ENCODE data around the gene ISCU.

The ISCU gene
- total RNA-seq, result 144 to 198 reads per million in 2 donors

DNA sequence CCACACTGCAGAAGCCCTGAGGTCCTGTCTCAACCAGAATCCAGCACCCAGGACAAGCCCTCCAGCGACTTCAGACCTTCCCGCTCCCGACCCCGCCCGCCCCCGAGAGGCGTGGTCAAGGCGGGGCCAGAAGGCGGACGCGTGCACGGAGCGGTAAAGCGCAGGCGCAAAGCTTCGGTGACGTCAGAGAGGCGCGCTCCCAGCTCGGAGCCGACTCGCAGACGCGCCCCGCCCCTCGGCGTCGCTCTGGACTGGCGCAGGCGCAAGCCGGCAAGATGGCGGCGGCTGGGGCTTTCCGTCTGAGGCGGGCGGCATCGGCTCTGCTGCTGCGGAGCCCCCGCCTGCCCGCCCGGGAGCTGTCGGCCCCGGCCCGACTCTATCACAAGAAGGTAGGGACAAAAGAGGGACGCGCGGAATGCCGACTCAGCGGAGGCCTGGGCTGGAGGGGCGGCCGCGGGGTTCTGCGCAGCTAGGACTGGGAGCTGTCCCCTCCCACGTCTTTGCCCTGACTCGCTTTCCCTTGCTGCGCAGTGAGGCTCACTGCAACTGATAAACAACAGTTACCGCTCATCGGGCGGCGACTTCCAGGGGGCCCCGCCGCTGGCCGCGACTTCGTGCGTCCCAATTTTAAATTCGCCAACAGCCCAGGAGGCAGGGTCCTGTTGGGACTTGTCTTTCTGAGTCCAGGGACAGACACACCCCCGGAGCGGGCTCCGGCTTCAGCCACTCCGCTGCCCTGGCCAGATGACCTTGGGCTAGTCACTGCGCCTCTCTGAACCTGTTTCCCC lies at the start of gene ISCU:
TSS of gene ISCU (plus strand) at position 249 of the 788 bp plus-strand sequence. CDS start at position 276, 27 bp downstream.
- peak; percentile 96 for DNase-seq

DNA sequence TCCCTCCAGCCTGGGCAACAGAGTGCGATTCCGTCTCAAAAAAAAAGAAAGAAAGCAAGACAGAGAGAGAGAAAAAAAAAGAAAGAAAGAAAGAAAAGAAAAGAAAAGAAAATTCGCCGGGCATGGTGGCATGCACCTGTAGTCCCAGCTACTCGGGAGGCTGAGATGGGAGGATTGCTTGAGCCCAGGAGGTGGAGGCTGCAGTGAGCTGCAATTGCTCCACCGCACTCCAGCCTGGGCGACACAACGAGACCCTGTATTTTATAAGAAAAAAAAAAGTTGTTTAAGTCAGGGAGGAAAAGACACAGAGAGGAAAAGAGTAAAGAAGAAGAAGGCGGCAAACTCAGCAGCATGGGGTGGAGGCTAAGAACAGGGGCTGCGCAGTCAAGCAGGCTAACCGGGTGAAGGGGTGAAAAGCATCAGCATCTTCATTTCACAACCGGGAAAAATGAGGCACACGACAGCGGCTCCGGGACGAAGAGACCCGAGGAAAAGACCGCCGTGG lies 47.9 kb upstream of the ISCU start:
- no peak for DNase-seq

DNA sequence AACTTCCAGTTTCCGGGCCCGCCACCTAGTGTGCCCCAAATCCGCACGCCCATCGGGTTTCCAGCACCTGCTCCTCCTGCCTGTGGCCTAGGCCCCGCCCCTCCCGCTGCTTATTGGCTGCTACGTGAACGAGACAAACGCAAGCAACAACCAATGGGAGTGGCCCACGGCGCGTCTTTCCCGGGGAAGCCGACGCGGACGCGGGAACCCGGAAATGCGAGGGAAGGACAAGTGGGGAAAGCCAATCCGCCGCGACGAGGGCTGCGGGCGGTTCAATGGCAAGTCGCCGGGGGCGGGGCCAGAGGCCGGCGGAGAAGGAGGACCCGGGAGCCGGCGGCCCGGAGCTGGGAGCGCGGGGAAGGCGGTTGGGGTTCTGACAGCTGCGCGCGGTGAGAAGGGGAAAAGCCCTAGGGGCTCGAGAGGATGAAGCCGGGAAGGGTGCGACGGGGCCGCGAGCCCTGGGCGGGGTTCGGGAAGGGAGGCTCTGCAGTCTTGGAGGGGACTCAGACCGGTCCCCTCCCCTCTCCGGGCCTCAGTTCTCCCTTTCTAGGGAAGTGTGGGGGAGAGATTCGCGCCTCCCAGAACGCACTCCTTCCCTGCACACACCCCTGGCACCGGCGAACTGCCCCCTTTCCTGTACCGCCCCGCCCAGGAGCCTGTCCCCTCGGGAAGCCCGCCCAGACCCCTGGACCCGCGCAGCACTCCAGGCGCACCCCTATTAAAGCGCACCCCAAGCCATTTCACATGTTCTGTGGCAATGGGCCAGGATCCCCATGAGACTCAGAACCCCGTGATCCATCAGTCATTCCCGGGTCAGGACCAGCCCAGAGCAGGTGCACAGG lies 47.2 kb upstream of the ISCU start, which contains the start of gene FICD:
TSS of gene FICD (plus strand) at position 305 of the 842 bp plus-strand sequence. CDS start 1,696 bp downstream, outside the sequence.
- DNase-seq, result peak; percentile 97

DNA sequence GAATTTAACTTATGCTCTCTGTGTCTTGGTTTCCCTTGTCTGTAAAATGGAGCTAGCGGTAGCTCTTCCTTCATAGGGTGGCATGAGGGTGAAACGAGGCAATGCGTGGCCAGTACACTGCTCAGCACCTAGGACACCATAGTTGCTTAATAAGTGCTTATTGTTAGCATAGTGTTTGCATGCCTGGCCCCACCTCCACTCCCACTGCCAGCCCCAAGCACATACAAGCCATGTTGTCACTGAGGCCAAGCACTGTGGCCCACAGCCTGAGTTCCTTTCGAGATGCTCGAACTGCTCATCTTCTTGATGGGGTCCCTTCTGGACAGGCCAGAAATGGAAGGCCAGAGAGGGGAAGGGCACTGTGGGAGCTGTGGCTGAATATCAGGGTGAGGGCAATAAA lies 46.5 kb upstream of the ISCU start:
- DNase-seq, result no peak

DNA sequence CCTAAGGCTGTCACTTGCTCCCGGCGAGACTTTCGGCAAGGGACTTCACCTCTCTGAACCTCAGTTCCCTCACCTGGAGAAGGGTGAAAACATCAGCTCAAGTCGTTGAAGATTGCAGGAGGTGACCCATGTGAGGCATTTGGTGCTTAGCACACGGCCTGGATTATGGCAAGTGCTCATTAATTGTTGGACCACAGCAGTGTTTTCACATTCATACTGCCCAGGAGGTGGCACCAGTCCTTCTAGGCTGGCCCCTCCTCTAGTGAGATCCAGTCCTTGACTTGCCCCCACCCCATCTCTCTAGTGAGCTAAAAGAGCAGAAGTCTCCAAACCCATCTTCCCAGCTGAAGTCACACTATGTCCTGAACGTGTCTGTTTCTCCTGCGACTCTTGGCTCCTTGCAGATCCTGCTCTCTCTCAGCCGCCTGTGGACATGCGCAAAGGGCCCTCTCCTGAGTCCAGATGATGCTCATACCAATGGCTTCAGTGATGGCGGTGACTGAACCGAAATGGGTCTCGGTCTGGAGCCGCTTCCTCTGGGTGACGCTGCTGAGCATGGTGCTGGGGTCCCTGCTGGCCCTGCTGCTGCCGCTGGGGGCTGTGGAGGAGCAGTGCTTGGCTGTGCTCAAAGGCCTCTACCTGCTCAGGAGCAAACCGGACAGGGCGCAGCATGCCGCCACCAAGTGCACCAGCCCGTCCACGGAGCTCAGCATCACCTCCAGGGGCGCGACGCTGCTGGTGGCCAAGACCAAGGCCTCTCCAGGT lies 45.7 kb upstream of the ISCU start:
- no peak for DNase-seq

DNA sequence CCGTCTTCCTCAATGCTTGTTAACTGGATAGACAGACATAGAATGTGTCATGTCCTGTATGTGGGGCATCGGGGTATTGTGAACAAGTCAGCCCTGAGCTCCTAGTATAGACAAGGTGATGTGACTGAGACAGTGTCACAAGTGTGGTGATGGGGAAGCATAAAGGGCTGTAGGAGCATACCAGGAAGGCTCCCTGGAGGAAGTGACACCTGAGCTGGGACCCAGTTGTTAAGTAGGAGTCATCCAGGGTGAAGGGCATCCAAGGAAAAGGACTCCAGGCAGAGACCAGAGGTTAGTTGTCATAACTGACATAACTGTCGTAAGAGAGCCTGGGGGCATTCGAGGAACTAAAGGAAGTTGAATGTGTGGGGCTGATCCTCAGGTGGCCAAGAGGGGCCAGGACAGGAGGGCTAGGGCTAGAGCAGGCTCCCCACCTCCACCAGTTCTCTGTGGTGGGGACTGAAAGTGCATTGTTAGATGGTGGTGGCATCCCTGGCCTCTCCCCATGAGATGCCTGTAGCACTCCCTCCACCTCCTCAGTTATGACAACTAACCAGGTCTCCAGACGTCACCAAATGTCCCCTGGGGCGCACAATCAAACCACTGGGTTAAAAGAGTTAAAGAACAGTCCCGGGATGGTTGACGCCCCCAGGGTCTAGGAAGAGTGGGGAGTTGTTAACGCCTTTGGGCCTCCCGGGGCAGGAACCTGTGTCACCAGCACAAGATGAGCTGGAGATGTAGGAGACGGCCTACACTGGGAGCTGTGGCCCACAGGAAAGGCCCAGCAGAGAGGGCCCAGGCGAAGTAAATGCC lies 44.9 kb upstream of the ISCU start:
- DNase-seq, result no peak

DNA sequence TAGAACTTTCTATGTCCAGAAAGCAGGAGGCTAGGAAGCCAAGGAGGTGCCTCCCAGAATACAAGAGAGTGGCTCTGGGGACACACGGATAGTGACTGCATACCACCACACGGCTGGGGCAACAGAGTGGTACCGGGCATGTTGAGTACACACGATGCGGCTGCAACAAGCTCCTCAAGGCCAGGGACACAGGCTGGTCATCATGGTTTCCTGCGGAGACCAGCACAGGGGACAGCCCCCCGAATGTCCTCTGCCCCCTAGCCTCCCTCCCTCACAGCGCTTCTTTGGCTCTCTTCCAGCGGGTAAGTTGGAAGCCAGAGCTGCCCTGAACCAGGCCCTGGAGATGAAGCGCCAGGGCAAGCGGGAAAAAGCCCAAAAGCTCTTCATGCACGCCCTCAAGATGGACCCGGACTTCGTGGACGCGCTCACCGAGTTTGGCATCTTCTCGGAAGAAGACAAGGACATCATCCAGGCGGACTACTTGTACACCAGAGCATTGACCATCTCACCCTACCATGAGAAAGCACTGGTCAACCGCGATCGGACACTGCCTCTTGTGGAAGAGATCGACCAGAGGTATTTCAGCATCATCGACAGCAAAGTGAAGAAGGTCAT lies 44.2 kb upstream of the ISCU start:
- no peak for DNase-seq

DNA sequence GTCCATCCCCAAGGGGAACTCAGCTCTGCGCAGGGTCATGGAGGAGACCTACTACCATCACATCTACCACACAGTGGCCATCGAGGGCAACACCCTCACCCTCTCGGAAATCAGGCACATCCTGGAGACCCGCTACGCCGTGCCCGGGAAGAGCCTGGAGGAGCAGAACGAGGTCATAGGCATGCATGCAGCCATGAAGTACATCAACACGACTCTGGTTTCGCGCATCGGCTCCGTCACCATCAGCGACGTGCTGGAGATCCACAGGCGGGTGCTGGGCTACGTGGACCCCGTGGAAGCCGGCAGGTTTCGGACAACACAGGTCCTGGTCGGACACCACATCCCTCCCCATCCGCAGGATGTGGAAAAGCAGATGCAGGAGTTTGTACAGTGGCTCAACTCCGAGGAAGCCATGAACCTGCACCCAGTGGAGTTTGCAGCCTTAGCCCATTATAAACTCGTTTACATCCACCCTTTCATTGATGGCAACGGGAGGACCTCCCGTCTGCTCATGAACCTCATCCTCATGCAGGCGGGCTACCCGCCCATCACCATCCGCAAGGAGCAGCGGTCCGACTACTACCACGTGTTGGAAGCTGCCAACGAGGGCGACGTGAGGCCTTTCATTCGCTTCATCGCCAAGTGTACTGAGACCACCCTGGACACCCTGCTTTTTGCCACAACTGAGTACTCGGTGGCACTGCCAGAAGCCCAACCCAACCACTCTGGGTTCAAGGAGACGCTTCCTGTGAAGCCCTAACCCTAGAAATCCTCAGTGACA lies 43.5 kb upstream of the ISCU start:
- no peak for DNase-seq

DNA sequence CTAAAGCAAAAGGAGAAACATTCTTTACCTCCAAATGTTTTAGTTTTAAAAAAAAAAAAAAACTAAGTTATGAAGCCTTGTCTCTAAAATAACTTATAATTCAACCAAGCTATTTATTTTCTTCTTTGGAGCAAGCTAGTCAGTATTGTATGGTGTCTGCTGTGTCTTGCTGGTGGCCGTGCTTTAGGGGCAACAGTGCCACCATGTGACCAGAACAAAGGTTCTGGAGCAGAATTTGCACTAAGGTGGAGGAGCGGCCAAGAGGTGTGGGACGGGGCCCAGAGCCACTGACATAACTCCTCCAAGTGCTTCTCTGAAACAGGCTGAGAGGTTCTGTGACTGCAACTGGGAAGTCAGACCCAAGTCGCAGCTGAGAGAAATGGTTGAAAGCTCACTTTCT lies 42.8 kb upstream of the ISCU start:
- DNase-seq, result no peak

DNA sequence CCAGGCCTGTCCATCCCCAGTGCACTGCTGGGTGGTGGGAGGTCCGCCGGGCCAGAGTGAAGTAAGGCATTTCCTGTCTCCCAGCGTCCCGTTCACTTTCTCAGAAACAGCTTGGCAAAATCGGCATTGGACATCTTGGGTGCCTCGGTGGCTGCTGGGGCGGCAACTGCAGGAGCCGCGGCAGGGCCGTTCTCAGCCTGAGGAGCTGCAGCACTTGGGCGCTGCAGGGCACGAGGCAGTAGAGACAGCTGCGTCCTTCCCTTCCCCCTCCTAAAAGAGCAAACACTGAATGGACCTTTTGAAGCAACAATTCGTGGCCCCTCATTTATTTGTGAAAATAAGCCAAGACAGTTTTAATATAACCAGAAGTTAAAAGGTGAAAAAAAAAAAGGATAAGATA lies 39.0 kb upstream of the ISCU start:
- no peak for DNase-seq

DNA sequence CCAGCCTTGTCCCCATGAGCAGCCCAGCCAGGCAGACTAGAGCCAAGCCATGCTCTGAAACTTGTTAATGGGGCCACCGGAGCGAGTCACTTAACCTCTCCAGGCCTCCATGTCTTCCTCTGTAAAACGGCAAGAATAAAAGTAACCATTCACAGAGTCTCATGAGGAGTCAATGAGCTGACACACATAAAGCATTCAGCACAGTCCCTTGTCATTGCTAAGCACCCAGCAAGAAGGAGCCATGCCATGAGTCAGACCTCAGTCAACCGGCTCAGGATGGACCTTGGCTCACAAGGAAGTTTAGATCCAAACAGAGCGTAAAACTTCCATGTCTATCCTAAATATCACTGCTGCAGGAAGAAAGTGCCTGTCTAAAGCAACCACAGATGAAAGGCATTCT lies 36.7 kb upstream of the ISCU start:
- no peak for DNase-seq

DNA sequence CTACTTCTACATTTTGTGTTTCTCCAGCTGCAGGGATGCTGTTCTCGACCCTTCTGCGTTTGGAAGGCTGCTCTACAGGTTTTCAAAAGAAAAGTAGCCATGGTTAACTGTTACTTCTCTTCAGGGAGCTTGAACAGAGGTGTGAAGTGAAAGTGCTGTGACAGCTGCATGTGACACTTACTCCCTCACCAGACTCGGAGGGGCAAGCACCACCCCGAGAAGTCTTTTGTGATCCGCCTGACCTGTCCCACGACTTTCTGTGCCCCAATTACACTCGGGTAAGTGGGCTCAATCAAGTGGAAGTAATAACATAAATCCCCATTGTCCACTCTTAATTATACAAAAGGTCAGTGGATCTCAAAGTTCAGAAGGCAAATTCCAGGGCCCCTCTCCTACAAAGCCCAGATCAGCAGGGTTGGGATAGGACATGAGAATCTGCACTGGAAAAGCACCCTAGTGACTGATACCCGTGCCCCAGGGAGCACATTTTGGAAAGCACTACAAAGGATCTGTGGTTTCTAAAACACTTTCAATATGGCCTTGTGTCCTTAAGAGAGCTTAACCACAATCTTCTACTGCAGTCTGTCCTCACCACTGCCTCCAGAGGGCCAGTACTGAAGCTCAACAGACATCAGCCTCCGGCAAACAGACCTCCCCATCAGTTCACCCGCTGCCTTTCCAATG lies 35.8 kb upstream of the ISCU start:
- DNase-seq, result no peak

DNA sequence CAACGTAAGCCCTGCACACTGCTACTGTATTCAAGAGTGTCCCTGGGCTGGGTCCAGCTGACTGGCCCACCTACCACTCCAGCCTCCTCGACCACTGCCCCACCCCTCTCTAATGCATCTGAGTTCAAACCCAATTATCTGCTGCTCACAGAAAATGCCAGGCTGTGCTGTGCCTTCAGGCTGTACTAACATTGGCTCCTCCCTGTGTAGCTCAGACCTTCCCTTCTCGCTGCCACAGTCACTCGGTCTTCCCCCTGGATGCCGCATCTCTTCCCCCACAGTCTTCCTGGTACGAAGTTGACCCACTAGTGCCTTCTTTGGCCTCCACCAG lies 35.3 kb upstream of the ISCU start:
- no peak for DNase-seq

DNA sequence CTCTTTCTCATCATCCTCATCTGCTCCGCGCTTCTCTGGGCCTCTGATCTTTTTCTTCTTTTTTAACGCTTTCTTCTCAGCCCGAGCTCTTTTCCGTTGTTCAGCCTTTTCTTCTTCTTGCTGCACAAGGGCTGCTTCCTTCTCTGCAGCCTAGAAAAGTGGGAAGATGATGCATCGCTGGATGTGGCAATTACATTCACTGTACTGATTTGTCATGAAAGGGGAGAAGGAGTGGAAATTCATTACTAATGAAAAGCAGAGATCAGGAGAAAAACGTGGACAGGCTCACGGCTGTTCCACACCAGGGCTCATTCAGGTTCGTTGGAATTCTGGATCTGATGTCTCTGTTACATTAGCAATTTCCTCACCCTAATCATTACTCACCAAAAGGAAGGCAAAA lies 32.2 kb upstream of the ISCU start:
- no peak for DNase-seq

DNA sequence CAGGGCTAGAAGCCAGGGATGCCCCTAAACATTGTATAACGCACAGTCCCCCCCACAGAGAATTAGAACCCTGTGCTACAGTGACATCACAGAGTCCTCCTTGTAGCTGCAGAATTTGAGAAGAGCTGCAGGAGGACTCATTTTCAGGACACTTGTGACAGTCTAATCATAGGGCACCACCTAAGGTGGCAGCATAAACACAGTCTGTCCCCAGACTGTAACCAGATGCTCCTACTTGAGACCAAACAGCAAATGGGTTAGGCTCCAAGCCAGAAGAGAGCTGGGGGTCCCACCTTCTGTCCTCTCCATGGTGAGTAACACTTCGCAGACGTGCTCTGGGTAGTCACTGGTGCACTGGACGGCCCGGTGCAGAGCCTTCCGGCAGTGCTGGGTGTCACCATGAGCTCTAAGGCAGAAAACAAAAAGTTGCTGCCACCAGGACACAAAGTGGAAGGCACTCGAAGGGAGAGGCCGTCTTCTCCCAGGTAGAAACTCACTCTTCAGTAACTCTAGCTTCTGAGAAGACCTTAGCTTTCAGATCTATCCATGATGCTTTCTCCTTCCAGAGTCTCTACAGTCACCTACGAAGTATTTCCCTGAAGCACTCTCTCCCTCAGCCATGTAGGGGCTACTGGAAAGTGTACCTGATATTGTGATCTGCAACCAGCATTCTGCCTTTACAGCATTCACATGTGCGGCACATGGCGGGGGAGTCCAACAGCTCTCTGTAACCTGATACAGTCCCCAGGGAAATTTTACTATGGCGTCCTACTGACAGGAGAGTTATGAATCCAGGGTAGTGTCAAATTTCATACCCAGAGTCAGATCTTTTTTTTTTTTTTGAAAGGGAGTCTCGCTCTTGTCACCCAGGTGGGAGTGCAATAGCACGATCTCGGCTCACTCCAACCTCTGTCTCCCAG lies 30.2 kb upstream of the ISCU start:
- DNase-seq, result no peak

DNA sequence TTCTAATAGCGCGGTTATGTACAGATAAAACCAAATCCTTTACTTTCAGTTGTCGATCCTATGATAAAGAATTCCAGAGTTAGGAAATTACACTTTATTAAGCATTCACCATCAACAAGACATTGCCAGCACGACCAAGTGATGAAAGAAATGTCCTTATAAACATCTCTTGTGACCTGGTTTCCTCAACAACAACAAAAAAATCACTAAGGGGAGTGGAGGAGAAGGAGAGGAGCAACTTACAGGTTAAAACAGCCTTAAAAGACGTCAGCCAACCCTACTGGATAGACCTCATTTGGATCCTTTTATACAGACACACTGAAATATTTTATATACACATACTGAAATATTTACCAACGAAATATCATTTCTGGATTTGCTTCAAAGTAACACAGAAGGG lies 24.2 kb upstream of the ISCU start:
- no peak for DNase-seq

DNA sequence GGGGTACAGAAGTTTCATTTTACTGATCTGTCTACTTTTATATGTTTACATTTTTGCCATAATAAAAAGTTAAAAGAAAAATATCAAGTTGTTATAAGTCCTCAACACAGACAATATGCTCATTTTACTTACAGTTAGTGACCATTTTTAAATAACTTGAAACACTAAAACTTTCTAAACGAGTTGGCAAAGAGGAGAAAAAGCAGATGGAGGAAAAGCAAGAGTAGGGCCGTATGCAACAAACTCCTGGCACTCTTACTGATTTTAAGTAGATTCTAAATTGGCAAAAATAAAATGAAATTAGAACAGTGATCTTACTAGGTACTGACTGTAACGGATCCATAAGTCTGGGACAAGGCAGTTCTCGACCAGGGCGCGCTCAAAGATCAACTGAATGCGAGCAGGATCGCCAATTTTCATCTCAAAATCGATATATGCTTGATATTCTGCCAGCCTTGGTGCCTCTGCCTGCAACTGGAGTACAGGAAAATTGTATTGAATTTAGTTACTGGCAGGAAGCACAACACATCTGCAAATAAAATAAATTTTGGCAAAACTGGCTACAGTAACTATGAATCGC lies 23.7 kb upstream of the ISCU start:
- no peak for DNase-seq

DNA sequence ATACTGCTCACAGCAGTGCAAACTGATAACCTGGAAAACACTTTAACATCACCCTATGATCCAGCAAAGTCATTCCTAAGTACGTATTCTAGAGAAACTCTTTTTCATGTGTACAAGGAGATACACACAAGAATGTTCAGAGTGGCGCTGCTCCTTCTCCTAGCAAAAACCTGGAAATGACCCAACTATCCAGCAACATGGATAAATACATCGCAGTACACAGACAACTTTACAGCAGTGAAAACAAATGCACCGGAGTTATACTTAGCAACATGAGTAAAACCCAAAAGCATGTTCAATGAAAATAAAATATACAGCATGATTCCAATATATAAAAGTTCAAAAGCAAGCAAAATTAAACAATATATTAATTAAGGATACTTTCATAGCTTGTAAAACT lies 20.1 kb upstream of the ISCU start:
- no peak for DNase-seq

DNA sequence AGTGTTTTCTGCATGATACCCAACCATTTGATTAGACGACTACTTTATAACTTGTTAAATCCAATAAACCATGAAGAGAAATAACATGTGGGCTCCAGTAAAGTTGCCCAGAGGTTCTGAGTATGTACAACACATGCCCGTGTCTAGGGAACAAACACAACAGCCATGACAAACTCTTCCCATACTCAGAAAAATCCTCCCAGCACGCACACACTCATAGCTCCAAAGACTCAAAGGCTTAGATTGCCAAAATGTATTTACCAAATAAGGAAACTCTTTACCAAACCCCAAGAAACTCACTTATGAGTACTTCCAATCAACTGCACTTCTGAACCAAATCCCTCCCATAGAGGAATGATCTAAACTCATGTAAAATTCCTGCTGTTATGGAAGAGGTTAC lies 18.7 kb upstream of the ISCU start:
- no peak for DNase-seq

Measured in activated gamma-delta T cell (primary cell).